Lung (tissue), 12 donors: ENCODE data around the gene ANGPTL8. TPM values are rescaled to one million over a fixed set of nuclear protein-coding genes. Genes with fewer than 3 reads are reported as not detected.
A peak's percentile ranks its signal among the peaks of the same experiment; 100 is the strongest.

Experiments
- ATAC-seq: fragments of 200-7000 bp; cut with Tn5 transposase; one replicate; pipeline ENCODE4 v1.9.1; 2020; ENCODE audit warnings: moderate number of reproducible peaks; ENCODE audit not compliant: insufficient read depth, low FRiP score
- DNase-seq, 3 donors: peaks; one replicate each; pipeline ENCODE4 v3.0.0-alpha.2; 2013 to 2017
- H3K27ac ChIP-seq, 2 donors: one replicate each; pipeline ENCODE4 v1.5.1; 2013; ENCODE audit warnings: mild to moderate bottlenecking in 2 of 2, moderate library complexity in 2 of 2, control low read depth in 1 of 2, inconsistent platforms in 1 of 2, low read depth in 1 of 2, low read length in 1 of 2
- H3K27me3 ChIP-seq, 3 donors: one replicate each; pipeline ENCODE4 v1.5.1; 2013; ENCODE audit warnings: low read length in 2 of 3; ENCODE audit not compliant: control insufficient read depth in 3 of 3, insufficient read depth in 3 of 3
- H3K36me3 ChIP-seq, 4 donors: one replicate each; pipeline ENCODE4 v1.5.1; 2013; ENCODE audit warnings: low read length in 4 of 4, mild to moderate bottlenecking in 1 of 4, moderate library complexity in 1 of 4; ENCODE audit not compliant: control insufficient read depth in 4 of 4, insufficient read depth in 4 of 4
- H3K4me1 ChIP-seq, 5 donors: one replicate each; pipeline ENCODE4 v1.5.1; 2013; ENCODE audit warnings: low read length in 5 of 5, mild to moderate bottlenecking in 2 of 5, moderate library complexity in 1 of 5; ENCODE audit not compliant: control insufficient read depth in 5 of 5, insufficient read depth in 5 of 5
- H3K4me3 ChIP-seq: one replicate; pipeline ENCODE4 v1.5.1; 2013; ENCODE audit warnings: mild to moderate bottlenecking, control low read depth, moderate library complexity
- H3K9ac ChIP-seq, 2 donors: one replicate each; pipeline ENCODE4 v1.5.1; 2013; ENCODE audit warnings: low read length in 2 of 2, control low read depth in 1 of 2; ENCODE audit not compliant: insufficient read depth in 1 of 2
- H3K9me3 ChIP-seq, 4 donors: one replicate each; pipeline ENCODE4 v1.5.1; 2013; ENCODE audit warnings: low read length in 3 of 4, mild to moderate bottlenecking in 1 of 4, moderate library complexity in 1 of 4; ENCODE audit not compliant: control insufficient read depth in 4 of 4, insufficient read depth in 3 of 4
- CTCF ChIP-seq: IDR thresholded peaks from 2 replicates; pipeline ENCODE4 v1.5.1; 2012; ENCODE audit warnings: mild to moderate bottlenecking; ENCODE audit errors: control extremely low read depth, extremely low read depth
- WGBS, 2 donors: extraction: QIAGEN DNeasy Blood & Tissue Kit; methylation state at CpG; one replicate each; pipeline ENCODE4 v1.1.7; 2013; 5-methylcytosine and 5-hydroxymethylcytosine counted together
- polyA plus RNA-seq, 2 donors: library from polyadenylated mRNA; stranded (reverse); fragments of 200-250 nt; gene quantifications; one replicate each; pipeline ENCODE4 v1.2.1, GENCODE V29; 2013
- total RNA-seq, 2 donors: library from RNA; depleted of rRNA in 1 of 2; stranded (reverse); fragments of >200 nt in 1 of 2; gene quantifications; one replicate each; pipeline ENCODE4 v1.2.1, GENCODE V29; 2014 to 2021
- donor health status: control.
- donor health status: control.
- donor health status: Bipolar disorder and iron deficiency.
- donor health status: healthy.
- donor health status: DM: yes; HTN: yes; CAD: no.

ANGPTL8 gene
- total and polyA plus RNA-seq, 4 donors: 0.19 to 1.0 TPM; not detected in 2

- ATAC-seq (no peak), DNase-seq (peak; percentile 91 to 97 (median 95))
- no peak overlapping the region for H3K4me3 ChIP-seq
- peak overlapping the region in 1 of 2 donors; percentile 56 for H3K27ac ChIP-seq
- no peaks in the 10 kb centered on the region for H3K36me3 ChIP-seq
- H3K9me3 ChIP-seq: no peaks in the 10 kb centered on the region
- H3K27me3 ChIP-seq: no peaks in the 10 kb centered on the region
- 47 to 56% methylated on average over 6 of the region's 6 CpGs for WGBS, 2 donors
- H3K4me1 ChIP-seq: peaks cover 0 to 15% (median 2%) of the 10 kb centered on the region in 5 donors
- peak overlapping the region in 1 of 2 donors; percentile 23 for H3K9ac ChIP-seq
- TF ChIP-seq CTCF: peak; percentile 29
Observed at GRCh38 chr19:11286312-11286974, 47.0 kb downstream of the ANGPTL8 start.

GRCh38 chr19:11288349-11288748 is 48.9 kb downstream of the ANGPTL8 start:
- Histone ChIP-seq H3K9me3 (no peaks in the 10 kb centered on the region), H3K36me3 (no peaks in the 10 kb centered on the region), H3K9ac (no peak overlapping the region), H3K4me3 (no peak overlapping the region), H3K4me1 (peaks cover 0 to 12% (median 2%) of the 10 kb centered on the region in 5 donors), H3K27me3 (no peaks in the 10 kb centered on the region), H3K27ac (no peak overlapping the region)
- DNase-seq (no peak), ATAC-seq (no peak)
- WGBS, 2 donors: 69 to 75% methylated on average over 7 of the region's 7 CpGs
- TF ChIP-seq CTCF: no peak

GRCh38 chr19:11290256-11290655 is 50.8 kb downstream of the ANGPTL8 start:
- no peak for TF ChIP-seq CTCF
- 81 to 93% methylated on average over 4 of the region's 4 CpGs for WGBS, 2 donors

More at GRCh38 chr19:11290256-11290655, 50.8 kb downstream of the ANGPTL8 start:
- peaks cover 0 to 10% (median 2%) of the 10 kb centered on the region in 5 donors for H3K4me1 ChIP-seq
- H3K9ac ChIP-seq: no peak overlapping the region
- no peak overlapping the region for H3K4me3 ChIP-seq
- no peak for ATAC-seq
- DNase-seq: no peak
- no peak overlapping the region for H3K27ac ChIP-seq
- no peaks in the 10 kb centered on the region for H3K9me3 ChIP-seq
- H3K36me3 ChIP-seq: no peaks in the 10 kb centered on the region
- no peaks in the 10 kb centered on the region for H3K27me3 ChIP-seq
